H1 (cell line): Measurements from ENCODE around the gene PBLD.

ENCODE experiments used
- CHD2 ChIP-seq: IDR thresholded peaks from 2 replicates; pipeline ENCODE4 v1.6.1; 2012; ENCODE audit warnings: low read length, improper control_type of control experiment
- CTCF ChIP-seq, 3 experiments: IDR thresholded peaks; 1 replicate in 2 of 3; 2 replicates in 1 of 3; pipeline versions ENCODE4 v1.5.1 to v1.6.1; 2011; ENCODE audit warnings: low read length in 3 of 3, mild to moderate bottlenecking in 3 of 3, inconsistent platforms in 2 of 3, low read depth in 1 of 3, moderate library complexity in 1 of 3; ENCODE audit not compliant: insufficient read depth in 1 of 3; ENCODE audit errors: control extremely low read depth in 1 of 3
- FOSL1 ChIP-seq: IDR thresholded peaks from 2 replicates; pipeline ENCODE4 v1.6.1; 2011; ENCODE audit warnings: mild to moderate bottlenecking, low read depth, low read length, moderate library complexity; ENCODE audit not compliant: insufficient read depth
- POLR2A ChIP-seq, 2 experiments: IDR thresholded peaks; 1 replicate in 1 of 2; 2 replicates in 1 of 2; pipeline ENCODE4 v1.6.1; 2011; ENCODE audit warnings: low read depth in 2 of 2, low read length in 2 of 2, mild to moderate bottlenecking in 2 of 2; ENCODE audit errors: control extremely low read depth in 1 of 2
- POLR2AphosphoS5 ChIP-seq: IDR thresholded peaks from 2 replicates; pipeline ENCODE4 v1.6.1; 2011; ENCODE audit warnings: low read depth, low read length
- TAF1 ChIP-seq: IDR thresholded peaks from 2 replicates; pipeline ENCODE4 v1.6.1; 2011; ENCODE audit warnings: mild to moderate bottlenecking, low read depth, low read length
- TCF12 ChIP-seq: IDR thresholded peaks from 2 replicates; pipeline ENCODE4 v1.6.1; 2011; ENCODE audit warnings: low read depth, mild to moderate bottlenecking, low read length
- ZNF274 ChIP-seq: IDR thresholded peaks from 2 replicates; pipeline ENCODE4 v1.7.0; 2012; ENCODE audit warnings: low read length, borderline replicate concordance; ENCODE audit errors: extremely low read depth

- no peak for TF ChIP-seq POLR2A (IDR thresholded peaks at IDR 0.05; ENCODE audit: control extremely low read depth in 1 of 2, low read depth in 2 of 2, low read length in 2 of 2)
- TF ChIP-seq FOSL1: no peak
- no peak for TF ChIP-seq TAF1
- no peak for TF ChIP-seq ZNF274
- TF ChIP-seq CTCF (IDR thresholded peaks at IDR 0.05; ENCODE audit: control extremely low read depth in 1 of 3, insufficient read depth in 1 of 3, low read depth in 1 of 3, low read length in 3 of 3): no peak
- TF ChIP-seq TCF12: no peak
- TF ChIP-seq POLR2AphosphoS5: no peak
- no peak for TF ChIP-seq CHD2
Measured at GRCh38 chr10:68296843-68297663, 35.7 kb downstream of the PBLD start.
